Smooth muscle cell (in vitro differentiated cells): ENCODE results near the gene LRRC8C. TPM values are rescaled to one million over a fixed set of nuclear protein-coding genes. Genes with fewer than 3 reads are reported as not detected.
"Not testable (repeated sequence)": the region's sequence is repeated elsewhere in the genome, so short reads cannot be mapped to it uniquely, and the experiment has no call there.

Experiments used
- DNase-seq: peaks from one replicate; lab custom pipeline; 2025; ENCODE audit not compliant: unreplicated experiment; lab: John Stamatoyannopoulos, UW
- H2AFZ ChIP-seq: fragments of 200-600 bp; sonication (generic); 2 replicates; pipeline ENCODE4 v1.6.0; 2016; ENCODE audit warnings: antibody characterized with exemption, low read depth, mild to moderate bottlenecking
- H3F3A ChIP-seq: fragments of 200-600 bp; sonication (generic); 2 replicates; pipeline ENCODE4 v1.6.0; 2017; ENCODE audit warnings: antibody characterized with exemption, low read depth
- H3K27ac ChIP-seq: fragments of 200-600 bp; sonication (generic); 2 replicates; pipeline ENCODE4 v1.5.1; 2016; ENCODE audit warnings: low read depth, mild to moderate bottlenecking
- H3K27me3 ChIP-seq: fragments of 200-600 bp; sonication (generic); 2 replicates; pipeline ENCODE4 v1.6.1; 2016; ENCODE audit warnings: low read depth, mild to moderate bottlenecking
- H3K36me3 ChIP-seq: fragments of 200-600 bp; sonication (generic); 2 replicates; pipeline ENCODE4 v1.5.1; 2016; ENCODE audit warnings: low read depth
- H3K4me1 ChIP-seq: fragments of 200-600 bp; sonication (generic); 2 replicates; pipeline ENCODE4 v1.5.1; 2016; ENCODE audit warnings: low read depth
- H3K4me2 ChIP-seq: fragments of 200-600 bp; sonication (generic); 2 replicates; pipeline ENCODE4 v1.6.0; 2016; ENCODE audit warnings: mild to moderate bottlenecking
- H3K4me3 ChIP-seq: fragments of 200-600 bp; sonication (generic); 2 replicates; pipeline ENCODE4 v1.5.1; 2016; ENCODE audit warnings: mild to moderate bottlenecking
- H3K79me2 ChIP-seq: fragments of 200-600 bp; sonication (generic); 2 replicates; pipeline ENCODE4 v1.6.0; 2016; ENCODE audit warnings: low read depth, mild to moderate bottlenecking
- H3K9ac ChIP-seq: fragments of 200-600 bp; sonication (generic); 2 replicates; pipeline ENCODE4 v1.6.0; 2016; ENCODE audit warnings: low read depth
- H3K9me3 ChIP-seq: fragments of 200-600 bp; sonication (generic); replicated peaks from 2 replicates; pipeline ENCODE4 v1.5.1; 2016; ENCODE audit warnings: low read depth
- H4K20me1 ChIP-seq: fragments of 200-600 bp; sonication (generic); 2 replicates; pipeline ENCODE4 v1.6.0; 2016; ENCODE audit warnings: low read depth
- CTCF ChIP-seq: fragments of 200-600 bp; sonication (generic); IDR thresholded peaks from 2 replicates; pipeline ENCODE4 v1.5.1; 2017; ENCODE audit warnings: borderline replicate concordance, mild to moderate bottlenecking, antibody characterized with exemption; ENCODE audit not compliant: insufficient read depth, poor library complexity, severe bottlenecking
- WGBS: methylation state at CpG from one replicate; pipeline ENCODE4 v1.1.7; 2016; ENCODE audit warnings: low lambda C conversion rate; 5-methylcytosine and 5-hydroxymethylcytosine counted together
- polyA plus RNA-seq: library from polyadenylated mRNA; unstranded; fragments of >200 nt; fragmentation: Nextera tagmentation; extraction: Ambion mirVana; gene quantifications from 2 replicates; pipeline ENCODE4 v1.2.1, GENCODE V29; 2016
- total RNA-seq: library from RNA; depleted of rRNA; stranded (reverse); fragments of >200 nt; gene quantifications from 2 replicates; pipeline ENCODE4 v1.2.3, GENCODE V29; 2014

The LRRC8C gene
- total and polyA plus RNA-seq, 2 experiments from 2014 or later: 2.2 to 7.2 TPM

GRCh38 chr1:89629146-89629545 is 3.8 kb upstream of the LRRC8C start:
- no peaks in the 10 kb centered on the region for H4K20me1 ChIP-seq
- no peaks in the 10 kb centered on the region for H3K79me2 ChIP-seq
- H3K4me2 ChIP-seq: no peak overlapping the region
- no peaks in the 10 kb centered on the region for H3K27me3 ChIP-seq
- H3F3A ChIP-seq: peaks cover 2% of the 10 kb centered on the region
- H3K4me3 ChIP-seq: no peak overlapping the region
- TF ChIP-seq CTCF: no peak
- no peak overlapping the region for H2AFZ ChIP-seq
- no peak overlapping the region for H3K27ac ChIP-seq
- H3K9ac ChIP-seq: no peak overlapping the region
- DNase-seq: no peak
- 86% methylated on average over 2 of the region's 2 CpGs for WGBS
- no peaks in the 10 kb centered on the region for H3K9me3 ChIP-seq
- H3K4me1 ChIP-seq: peaks cover 9% of the 10 kb centered on the region
- H3K36me3 ChIP-seq: no peaks in the 10 kb centered on the region

GRCh38 chr1:89629600-89629999 is 3.3 kb upstream of the LRRC8C start:
- not testable (repeated sequence) for DNase-seq, H2AFZ ChIP-seq, H3K27ac ChIP-seq, H3K4me3 ChIP-seq, H3K9me3 ChIP-seq, H3K9ac ChIP-seq, H3K27me3 ChIP-seq, H3F3A ChIP-seq, H3K36me3 ChIP-seq, H3K79me2 ChIP-seq, H3K4me2 ChIP-seq, H4K20me1 ChIP-seq
- 100% methylated on average over 2 of the region's 2 CpGs for WGBS
- peaks cover 14% of the 10 kb centered on the region for H3K4me1 ChIP-seq

- no peak overlapping the region for H2AFZ ChIP-seq
- peaks cover 14% of the 10 kb centered on the region for H3K4me1 ChIP-seq
- H3K27ac ChIP-seq: no peak overlapping the region
- H3K79me2 ChIP-seq: peaks cover 6% of the 10 kb centered on the region
- no peaks in the 10 kb centered on the region for H4K20me1 ChIP-seq
- H3K9ac ChIP-seq: no peak overlapping the region
- H3K36me3 ChIP-seq: no peaks in the 10 kb centered on the region
- no peak overlapping the region for H3K4me3 ChIP-seq
- DNase-seq: no peak
- WGBS: 96% methylated on average over 3 of the region's 3 CpGs
- TF ChIP-seq CTCF: no peak
- peaks cover 5% of the 10 kb centered on the region for H3K27me3 ChIP-seq
- no peaks in the 10 kb centered on the region for H3K9me3 ChIP-seq
- H3F3A ChIP-seq: no peaks in the 10 kb centered on the region
- no peak overlapping the region for H3K4me2 ChIP-seq
Measured at GRCh38 chr1:89630048-89630447, 2.9 kb upstream of the LRRC8C start.

- Histone ChIP-seq H3F3A (no peaks in the 10 kb centered on the region), H3K27me3 (peaks cover 5% of the 10 kb centered on the region), H3K4me3 (peak overlapping the region; percentile 86), H3K79me2 (peaks cover 6% of the 10 kb centered on the region), H3K4me2 (peak overlapping the region; percentile 89), H3K9ac (peak overlapping the region; percentile 47), H4K20me1 (no peaks in the 10 kb centered on the region), H3K36me3 (no peaks in the 10 kb centered on the region), H3K4me1 (peaks cover 14% of the 10 kb centered on the region), H2AFZ (peak overlapping the region; percentile 97), H3K9me3 (no peaks in the 10 kb centered on the region), H3K27ac (no peak overlapping the region)
- DNase-seq: no peak
- WGBS: 32% methylated on average over 19 of the region's 19 CpGs
- no peak for TF ChIP-seq CTCF
Measured at GRCh38 chr1:89631816-89632656, 884 bp upstream of the LRRC8C start.
